ENCODE results near the gene TMEM256. TPM values are rescaled to one million over a fixed set of nuclear protein-coding genes. Genes with fewer than 3 reads are reported as not detected.

Gene TMEM256
- polyA plus RNA-seq, 2 of the 4 experiments (the other 2 are of a cell fraction): 127 to 164 TPM

GRCh38 chr17:7384489-7385081 lies 19.3 kb downstream of the TMEM256 start (continued):
- TF ChIP-seq, protein P1, sequence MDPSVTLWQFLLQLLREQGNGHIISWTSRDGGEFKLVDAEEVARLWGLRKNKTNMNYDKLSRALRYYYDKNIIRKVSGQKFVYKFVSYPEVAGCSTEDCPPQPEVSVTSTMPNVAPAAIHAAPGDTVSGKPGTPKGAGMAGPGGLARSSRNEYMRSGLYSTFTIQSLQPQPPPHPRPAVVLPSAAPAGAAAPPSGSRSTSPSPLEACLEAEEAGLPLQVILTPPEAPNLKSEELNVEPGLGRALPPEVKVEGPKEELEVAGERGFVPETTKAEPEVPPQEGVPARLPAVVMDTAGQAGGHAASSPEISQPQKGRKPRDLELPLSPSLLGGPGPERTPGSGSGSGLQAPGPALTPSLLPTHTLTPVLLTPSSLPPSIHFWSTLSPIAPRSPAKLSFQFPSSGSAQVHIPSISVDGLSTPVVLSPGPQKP (IDR thresholded peaks at IDR 0.05; ENCODE audit: low read depth, low read length): no peak
- no peak for TF ChIP-seq BCL3 (IDR thresholded peaks at IDR 0.05)

DNA sequence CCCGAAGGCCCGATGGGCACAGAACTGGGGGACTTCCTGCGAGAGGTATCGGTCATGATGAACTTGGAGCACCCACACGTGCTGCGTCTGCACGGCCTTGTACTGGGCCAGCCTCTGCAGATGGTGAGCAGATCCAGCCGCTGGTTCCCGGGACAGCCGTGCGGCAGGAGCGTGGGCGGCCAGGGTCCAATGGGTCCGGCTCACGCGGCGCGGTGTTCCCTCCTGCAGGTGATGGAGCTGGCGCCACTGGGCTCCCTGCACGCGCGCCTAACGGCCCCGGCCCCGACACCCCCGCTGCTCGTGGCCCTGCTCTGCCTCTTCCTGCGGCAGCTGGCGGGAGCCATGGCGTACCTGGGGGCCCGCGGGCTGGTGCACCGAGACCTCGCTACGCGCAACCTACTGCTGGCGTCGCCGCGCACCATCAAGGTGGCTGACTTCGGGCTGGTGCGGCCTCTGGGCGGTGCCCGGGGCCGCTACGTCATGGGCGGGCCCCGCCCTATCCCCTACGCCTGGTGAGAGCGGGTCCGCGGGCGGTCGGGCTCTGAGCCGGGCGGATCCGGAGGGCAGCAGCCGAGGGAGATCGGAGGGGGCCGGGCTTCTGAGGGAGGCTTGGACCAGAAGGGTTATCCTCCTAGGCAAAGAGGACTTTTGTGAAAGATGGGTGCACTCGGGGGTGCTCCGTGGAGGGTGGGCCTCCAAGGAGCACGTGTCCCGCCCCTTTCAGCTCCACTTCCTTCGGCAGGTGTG lies 20.0 kb downstream of the TMEM256 start:
- ChIA-PET POLR2A (interaction anchor here (0.6 to 1.3 kb wide), 2 partner anchors 10 to 339 kb away, joined by 4 to 5 read pairs; partner anchors contain the start of gene PLSCR3), CTCF (interaction anchor here (1.0 to 17.1 kb wide), 7 partner anchors 9 to 177 kb away, joined by 3 to 139 read pairs (median 7); partner anchors contain the start of genes KCTD11 and TMEM95)
- no peak for TF ChIP-seq EHF (CRISPR knock-in tag; IDR thresholded peaks at IDR 0.05)
- TF ChIP-seq REST (IDR thresholded peaks at IDR 0.05): no peak
- no peak for TF ChIP-seq FOXS1 (CRISPR knock-in tag; IDR thresholded peaks at IDR 0.05)
- no peak for TF ChIP-seq KDM5A (IDR thresholded peaks at IDR 0.05)
- no peak for TF ChIP-seq ZSCAN20 (CRISPR knock-in tag; IDR thresholded peaks at IDR 0.05)
- TF ChIP-seq PHF8 (IDR thresholded peaks at IDR 0.05; ENCODE audit: borderline replicate concordance, low read depth): no peak
- no peak for TF ChIP-seq TP53 (CRISPR knock-in tag; IDR thresholded peaks at IDR 0.05)
- TF ChIP-seq, protein P2, sequence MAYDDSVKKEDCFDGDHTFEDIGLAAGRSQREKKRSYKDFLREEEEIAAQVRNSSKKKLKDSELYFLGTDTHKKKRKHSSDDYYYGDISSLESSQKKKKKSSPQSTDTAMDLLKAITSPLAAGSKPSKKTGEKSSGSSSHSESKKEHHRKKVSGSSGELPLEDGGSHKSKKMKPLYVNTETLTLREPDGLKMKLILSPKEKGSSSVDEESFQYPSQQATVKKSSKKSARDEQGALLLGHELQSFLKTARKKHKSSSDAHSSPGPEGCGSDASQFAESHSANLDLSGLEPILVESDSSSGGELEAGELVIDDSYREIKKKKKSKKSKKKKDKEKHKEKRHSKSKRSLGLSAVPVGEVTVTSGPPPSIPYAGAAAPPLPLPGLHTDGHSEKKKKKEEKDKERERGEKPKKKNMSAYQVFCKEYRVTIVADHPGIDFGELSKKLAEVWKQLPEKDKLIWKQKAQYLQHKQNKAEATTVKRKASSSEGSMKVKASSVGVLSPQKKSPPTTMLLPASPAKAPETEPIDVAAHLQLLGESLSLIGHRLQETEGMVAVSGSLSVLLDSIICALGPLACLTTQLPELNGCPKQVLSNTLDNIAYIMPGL (CRISPR knock-in tag; IDR thresholded peaks at IDR 0.05; ENCODE audit: borderline replicate concordance): no peak
- no peak for TF ChIP-seq CTCF (IDR thresholded peaks at IDR 0.05)
- TF ChIP-seq BHLHE40 (IDR thresholded peaks at IDR 0.05; ENCODE audit: low read depth, low read length): no peak
- no peak for TF ChIP-seq CBX8 (IDR thresholded peaks at IDR 0.05)
- TF ChIP-seq SMC3 (IDR thresholded peaks at IDR 0.05): no peak
- no peak for TF ChIP-seq ZNF302 (CRISPR knock-in tag; IDR thresholded peaks at IDR 0.05)
- no peak for TF ChIP-seq CHD4 (IDR thresholded peaks at IDR 0.05; ENCODE audit: borderline replicate concordance)
- no peak for TF ChIP-seq CEBPB (IDR thresholded peaks at IDR 0.05)
- 95% methylated on average over 63 of the region's 65 CpGs for WGBS (ENCODE audit: missing lambda C conversion rate)
- Histone ChIP-seq H3K9me3 (peaks cover 15% of the 10 kb centered on the region), H3K27ac (no peak overlapping the region), H3K4me1 (no peaks in the 10 kb centered on the region), H3K4me3 (no peak overlapping the region), H3K4me2 (no peak overlapping the region)
- no peak for ATAC-seq
- no peak for FAIRE-seq
- DNase-seq (ENCODE audit: low read depth in 1 of 2, low spot score in 1 of 2): no peak
